ENCODE data around the gene BLID.

BLID gene

DNA sequence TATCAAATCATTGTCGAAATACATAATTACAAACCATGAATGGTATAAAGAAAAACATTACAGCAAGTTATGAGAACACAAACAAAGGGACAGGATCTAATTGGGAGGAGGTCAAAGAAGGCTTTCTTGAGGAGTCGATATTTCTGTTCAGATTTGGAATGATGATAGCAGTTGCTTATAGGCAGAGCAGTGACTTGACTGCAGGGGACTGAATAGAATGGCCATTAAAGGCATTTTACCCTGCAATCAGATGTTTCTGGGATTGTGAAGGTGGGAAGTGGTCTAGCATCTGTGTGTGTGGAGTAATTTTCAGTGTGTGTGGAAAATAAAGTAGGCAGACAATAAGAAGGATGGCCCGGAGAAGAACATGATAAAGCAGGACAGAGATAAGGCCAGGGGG is 41.0 kb downstream of the BLID start:
- DNase-seq = no peak

DNA sequence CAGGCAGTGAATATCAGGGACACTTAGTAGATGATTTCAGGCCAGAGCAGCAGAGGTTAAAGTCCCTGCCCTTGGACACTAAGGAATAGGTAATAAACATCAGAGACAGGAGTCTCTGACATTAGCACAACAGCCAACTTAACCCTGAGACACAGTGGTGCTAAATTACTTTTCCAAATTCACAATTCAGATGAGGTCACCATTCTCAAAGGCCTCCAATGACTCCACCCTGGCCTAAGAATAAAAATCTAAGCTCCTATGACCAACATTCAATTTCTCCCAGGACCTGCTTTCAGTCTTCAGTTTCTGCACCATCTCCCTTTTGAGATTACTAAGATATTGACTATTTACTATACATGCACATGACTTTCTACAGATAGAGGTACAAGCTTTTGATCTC is 42.0 kb downstream of the BLID start:
- no peak for DNase-seq

DNA sequence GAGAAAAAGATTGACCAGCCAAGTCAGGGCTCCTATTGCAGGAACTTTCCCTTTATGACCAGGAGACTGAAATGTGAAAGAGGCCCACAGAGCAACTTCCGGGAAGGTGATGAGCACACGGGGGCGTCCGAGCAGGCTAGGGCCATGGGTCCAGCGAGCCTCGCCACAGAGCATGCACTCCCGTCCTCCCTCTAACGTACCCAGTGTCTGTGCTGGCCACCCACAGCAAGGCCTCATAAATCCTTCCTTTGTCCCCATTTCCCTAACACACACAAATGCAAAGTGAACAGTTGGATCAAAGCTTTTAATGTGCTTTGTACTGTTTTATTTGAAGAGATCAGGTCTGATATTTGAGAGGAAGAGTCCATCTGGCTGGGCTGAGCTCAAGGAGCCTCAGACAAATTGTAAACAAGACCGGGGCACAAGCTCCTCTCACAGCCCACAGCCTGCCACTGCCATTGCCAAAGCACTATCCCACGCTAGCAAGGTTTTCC is 44.3 kb downstream of the BLID start:
- DNase-seq = no peak

DNA sequence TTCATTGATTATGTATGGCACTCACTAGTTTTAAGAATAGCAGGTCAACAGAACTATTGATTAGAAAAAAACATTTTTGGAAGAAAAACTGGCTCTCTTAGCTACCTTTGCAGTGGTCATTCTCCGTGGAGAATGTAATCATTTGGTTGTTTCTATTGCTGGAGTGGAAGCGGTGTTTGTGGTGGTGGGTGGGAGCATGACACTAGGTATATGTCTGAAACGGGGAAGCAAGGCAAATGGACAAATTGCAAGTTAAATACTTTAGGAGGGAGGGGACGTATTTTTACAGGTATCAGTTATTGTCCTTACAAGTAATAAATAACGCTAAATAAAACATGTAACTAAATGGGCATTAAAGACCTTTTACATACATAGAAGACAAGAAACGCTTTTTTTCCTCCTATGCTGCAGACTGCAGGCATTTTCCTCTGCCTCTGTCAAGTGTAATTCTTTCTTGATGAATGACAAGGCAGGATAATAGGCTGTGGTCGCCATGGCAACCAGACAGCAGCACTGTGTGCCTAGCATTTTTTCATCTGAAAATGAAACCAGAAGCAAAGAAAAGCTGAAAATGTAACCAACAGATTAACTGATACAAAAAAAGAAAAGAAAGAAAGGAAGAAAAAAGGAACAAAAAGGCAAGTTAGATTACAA is 46.2 kb downstream of the BLID start:
- peak; percentile 64 to 89 (median 79) for DNase-seq

DNA sequence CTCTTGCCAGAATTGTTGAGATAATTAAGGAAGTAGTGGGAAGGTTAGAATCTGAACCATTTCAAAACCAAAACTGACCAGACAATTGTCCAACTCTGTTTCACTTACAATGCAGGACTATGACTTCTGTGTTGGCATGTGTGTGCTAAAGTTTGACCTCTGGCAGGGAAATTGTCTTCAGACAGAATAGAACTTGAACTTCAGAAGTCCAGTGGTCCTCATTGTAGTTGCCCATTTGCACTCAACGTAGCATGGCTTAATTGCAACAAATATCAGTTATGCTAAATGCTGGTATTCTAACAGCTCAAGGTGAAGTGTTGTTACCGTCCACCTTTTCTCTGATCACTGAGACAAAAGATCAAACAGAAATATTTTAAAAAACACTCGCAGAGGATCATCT is 47.2 kb downstream of the BLID start:
- no peak for DNase-seq

DNA sequence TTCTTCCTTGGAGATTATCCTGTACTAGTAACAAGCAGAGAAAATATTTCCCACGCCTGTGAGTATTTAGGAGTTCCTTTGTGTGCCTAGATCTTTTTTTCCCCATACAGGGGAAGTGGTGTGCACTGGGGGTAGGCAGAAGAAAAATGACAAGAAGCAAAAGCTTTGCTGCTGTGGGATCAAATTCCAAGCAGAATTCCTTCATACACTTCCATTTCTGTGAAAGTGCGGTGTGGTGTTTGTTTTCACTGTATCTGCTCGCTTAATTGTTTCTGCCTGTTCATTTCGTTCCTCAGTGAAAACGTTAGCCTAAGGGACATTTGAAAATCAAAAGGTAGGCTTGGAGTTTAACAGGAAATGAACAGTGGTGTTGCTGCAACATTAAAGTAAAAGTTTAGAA is 47.9 kb downstream of the BLID start:
- no peak for DNase-seq
